SK-N-SH treated with all-trans-retinoic acid at 6 μM for 48 hours (cell line): ENCODE results near the gene FREM2.

Experiments used
- BACH2 ChIP-seq: fragments of 250-450 bp; sonication (Bioruptor Pico); IDR thresholded peaks from 2 replicates; pipeline ENCODE4 v1.9.0; 2021; ENCODE audit warnings: mild to moderate bottlenecking, borderline replicate concordance
- CSRNP3 ChIP-seq: fragments of 250-450 bp; sonication (Bioruptor Pico); IDR thresholded peaks from 2 replicates; pipeline ENCODE4 v1.5.1; 2021; ENCODE audit warnings: mild to moderate bottlenecking, moderate library complexity
- ISL1 ChIP-seq: fragments of 250-450 bp; sonication (Bioruptor Pico); IDR thresholded peaks from 2 replicates; pipeline ENCODE4 v2.1.2; 2022; ENCODE audit warnings: mild to moderate bottlenecking, moderate library complexity
- PATZ1 ChIP-seq: fragments of 250-450 bp; sonication (Bioruptor Pico); IDR thresholded peaks from 2 replicates; pipeline ENCODE4 v1.8.0; 2020; ENCODE audit warnings: mild to moderate bottlenecking, moderate library complexity, borderline replicate concordance
- PPARA ChIP-seq: fragments of 250-450 bp; sonication (Bioruptor Pico); IDR thresholded peaks from 2 replicates; pipeline ENCODE4 v1.5.0; 2020; ENCODE audit warnings: mild to moderate bottlenecking, borderline replicate concordance
- TSHZ2 ChIP-seq: fragments of 250-450 bp; sonication (Bioruptor Pico); IDR thresholded peaks from 2 replicates; pipeline ENCODE4 v1.5.0; 2020; ENCODE audit warnings: mild to moderate bottlenecking, moderate library complexity
- ZC3H10 ChIP-seq: fragments of 250-450 bp; sonication (Bioruptor Pico); IDR thresholded peaks from 2 replicates; pipeline ENCODE4 v1.5.1; 2021; ENCODE audit warnings: mild to moderate bottlenecking, moderate library complexity
- ZNF70 ChIP-seq: fragments of 450-650 bp; formaldehyde crosslinking; IDR thresholded peaks from 2 replicates; pipeline ENCODE4 v1.5.0; 2020; ENCODE audit warnings: mild to moderate bottlenecking, moderate library complexity

GRCh38 chr13:38908574-38908973 lies 221.7 kb downstream of the FREM2 start:
- TF ChIP-seq ZC3H10 (no peak), PPARA (CRISPR knock-in tag) (no peak), ZNF70 (CRISPR knock-in tag) (no peak), ISL1 (CRISPR knock-in tag) (no peak), CSRNP3 (CRISPR knock-in tag) (no peak), BACH2 (CRISPR knock-in tag) (no peak), PATZ1 (CRISPR knock-in tag) (no peak), TSHZ2 (CRISPR knock-in tag) (no peak)
